SKM-1 treated with dmso at 0.1 percent for 144 hours (cell line): Measurements from ENCODE around the gene REEP1.
"Not testable (repeated sequence)": the region's sequence is repeated elsewhere in the genome, so short reads cannot be mapped to it uniquely, and the experiment has no call there.

ENCODE experiments used
- DNase-seq: peaks from one replicate; lab custom pipeline; 2025; ENCODE audit not compliant: unreplicated experiment; lab: John Stamatoyannopoulos, UW

The REEP1 gene

GRCh38 chr2:86249176-86249575 lies 88.2 kb downstream of the REEP1 start:
- no peak for DNase-seq

- DNase-seq = not testable (repeated sequence)
Observed at GRCh38 chr2:86245222-86245621, 92.2 kb downstream of the REEP1 start.

GRCh38 chr2:86244781-86245180 lies 92.6 kb downstream of the REEP1 start:
- not testable (repeated sequence) for DNase-seq

- DNase-seq = peak; percentile 35
Observed at GRCh38 chr2:86243950-86244733, 93.3 kb downstream of the REEP1 start.

- no peak for DNase-seq
Observed at GRCh38 chr2:86243272-86243671, 94.2 kb downstream of the REEP1 start.

DNA sequence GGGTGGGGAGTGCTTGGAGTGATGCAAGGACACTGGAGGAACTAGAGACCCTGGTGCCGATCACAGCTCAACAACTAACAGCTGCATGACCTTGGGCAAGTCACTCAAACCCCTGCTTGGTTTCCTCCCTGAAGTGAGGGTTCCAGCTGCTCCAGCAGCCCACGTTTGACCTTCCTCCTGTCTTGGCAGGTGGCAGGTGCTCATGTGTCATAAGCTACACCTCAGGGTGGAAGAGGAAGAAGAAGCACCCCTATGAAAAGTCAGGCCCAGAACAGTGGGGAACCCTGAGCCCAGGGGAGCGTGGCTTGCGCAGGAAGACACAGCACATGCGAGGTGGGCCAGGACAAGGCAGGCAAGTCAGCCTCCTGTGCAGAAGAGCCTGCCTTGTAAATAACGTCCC lies 95.8 kb downstream of the REEP1 start:
- DNase-seq = no peak

- DNase-seq = no peak
Observed at GRCh38 chr2:86240251-86240650, 97.2 kb downstream of the REEP1 start.

- DNase-seq = no peak
Observed at GRCh38 chr2:86239745-86240144, 97.7 kb downstream of the REEP1 start.

DNA sequence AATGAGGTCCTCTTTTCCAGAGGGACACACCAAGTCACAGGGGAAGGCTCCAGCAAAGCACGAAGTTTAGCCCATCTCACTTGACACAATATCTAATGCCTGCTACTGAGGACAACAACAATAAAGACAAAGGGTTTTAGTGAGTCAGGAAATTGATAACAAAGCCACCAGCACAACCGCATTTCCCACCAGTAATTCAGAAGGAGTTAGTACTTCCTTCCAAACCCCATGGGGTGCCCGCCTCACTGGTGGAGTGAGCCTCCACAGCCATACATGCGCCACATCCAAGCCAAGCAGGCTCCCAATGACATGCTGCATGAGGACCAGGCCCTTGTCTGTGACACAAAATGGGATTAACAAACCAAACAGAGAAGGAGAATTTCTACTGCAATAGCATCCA lies 98.1 kb downstream of the REEP1 start:
- DNase-seq = no peak

- DNase-seq = no peak
Observed at GRCh38 chr2:86238354-86238753, 99.1 kb downstream of the REEP1 start.

DNA sequence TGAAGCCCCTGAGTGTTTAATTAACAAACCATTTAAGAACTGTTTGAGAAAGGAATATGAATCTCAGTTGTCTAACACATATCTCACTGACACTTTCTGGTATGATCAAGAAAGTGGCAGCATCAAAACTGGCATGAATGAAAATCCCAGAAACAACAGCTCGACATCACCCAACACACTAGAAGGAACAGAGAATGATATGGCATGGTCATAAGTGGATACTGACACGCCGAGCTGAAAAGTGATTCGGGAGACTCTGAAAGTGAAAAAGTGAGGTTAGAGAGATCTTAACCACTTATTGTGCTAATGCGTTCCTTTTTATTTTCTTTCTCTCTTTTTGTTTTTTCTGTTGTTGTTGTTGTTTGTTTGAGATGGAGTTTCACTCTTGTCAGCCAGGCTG lies 100.3 kb downstream of the REEP1 start:
- no peak for DNase-seq

- no peak for DNase-seq
Observed at GRCh38 chr2:86235196-86235980, 102.0 kb downstream of the REEP1 start.

GRCh38 chr2:86234563-86235131 lies 102.8 kb downstream of the REEP1 start:
- DNase-seq = no peak

DNA sequence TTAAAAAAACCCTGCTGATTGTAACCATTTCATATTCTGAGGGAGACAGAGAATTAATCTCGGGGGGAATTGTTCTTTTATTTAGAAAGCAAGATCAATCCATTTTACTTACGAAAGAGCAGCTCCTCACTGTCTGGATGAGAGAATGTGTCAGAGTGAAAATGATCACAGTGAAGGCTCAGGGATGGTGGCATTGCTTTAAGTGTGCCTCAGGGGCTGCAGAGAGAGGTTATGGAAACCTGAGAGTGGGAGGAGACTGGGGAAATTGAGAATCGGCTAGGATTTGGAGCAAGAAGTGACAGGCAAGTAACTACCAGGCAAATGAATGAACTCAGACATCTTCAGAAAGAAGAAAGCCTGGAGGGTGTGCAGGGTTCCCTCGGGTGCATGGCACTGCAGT lies 104.0 kb downstream of the REEP1 start:
- no peak for DNase-seq

DNA sequence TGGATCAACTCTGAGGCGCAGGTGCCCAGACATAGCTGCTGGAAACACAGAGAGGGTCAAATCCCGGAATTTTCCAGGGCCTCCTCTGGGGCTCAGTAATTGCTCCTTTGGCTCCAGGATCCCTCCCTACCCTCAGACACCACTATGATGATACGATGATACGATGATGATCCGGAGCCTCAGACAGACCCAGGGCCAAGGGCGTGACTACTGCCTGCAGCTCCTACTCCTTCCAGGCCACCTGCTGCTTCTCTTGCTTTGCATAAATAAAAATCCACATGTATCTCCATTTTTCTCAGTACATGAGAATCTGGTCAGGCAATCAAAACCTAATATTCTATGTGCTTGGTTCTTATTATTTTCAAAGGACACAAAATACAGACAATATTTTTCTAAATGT lies 104.5 kb downstream of the REEP1 start:
- no peak for DNase-seq

DNA sequence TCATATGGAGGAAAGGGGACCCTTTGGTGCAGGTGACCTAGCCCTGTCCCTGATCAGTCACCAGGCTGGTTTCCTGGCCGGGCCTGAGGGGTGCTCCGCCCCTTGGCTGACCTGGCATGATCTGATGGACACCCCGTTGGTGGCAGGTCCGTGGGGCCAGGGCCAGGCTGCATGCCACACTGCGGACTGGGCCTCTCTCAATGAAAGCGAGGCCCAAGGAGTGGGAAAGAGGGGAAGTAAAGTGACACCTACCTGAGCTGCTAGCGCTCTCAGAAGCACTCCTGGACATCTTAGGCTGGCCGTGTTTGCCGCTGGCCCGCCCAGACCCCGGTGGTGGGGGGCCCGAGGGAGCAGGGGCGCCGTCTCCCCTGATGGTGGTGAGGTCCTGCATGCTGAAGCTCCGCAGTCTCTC lies 105.0 kb downstream of the REEP1 start:
- no peak for DNase-seq

- no peak for DNase-seq
Observed at GRCh38 chr2:86231680-86232372, 105.6 kb downstream of the REEP1 start.

DNA sequence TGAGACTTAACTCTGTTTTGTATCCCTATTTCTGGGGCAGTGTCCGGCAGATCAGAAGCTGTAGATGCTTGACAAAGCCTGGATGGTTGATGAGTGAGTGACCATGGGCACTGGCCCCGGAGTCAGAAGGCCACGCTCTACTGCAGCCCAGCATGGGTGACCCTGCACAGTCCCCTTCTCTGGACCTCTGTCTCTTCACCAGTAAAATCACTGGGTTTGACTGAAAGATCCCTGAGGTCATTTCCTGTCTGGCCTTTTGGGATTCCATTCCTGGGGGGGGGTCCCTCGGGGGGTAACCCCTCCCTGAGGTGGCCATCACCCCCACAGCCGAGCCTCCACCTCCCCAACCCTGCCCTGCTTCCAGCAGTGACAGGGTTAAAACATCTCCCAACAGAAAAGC lies 106.5 kb downstream of the REEP1 start:
- DNase-seq = no peak

GRCh38 chr2:86229221-86229620 lies 108.2 kb downstream of the REEP1 start:
- peak; percentile 91 for DNase-seq

- DNase-seq = not testable (repeated sequence)
Observed at GRCh38 chr2:86228574-86228973, 108.9 kb downstream of the REEP1 start.

DNA sequence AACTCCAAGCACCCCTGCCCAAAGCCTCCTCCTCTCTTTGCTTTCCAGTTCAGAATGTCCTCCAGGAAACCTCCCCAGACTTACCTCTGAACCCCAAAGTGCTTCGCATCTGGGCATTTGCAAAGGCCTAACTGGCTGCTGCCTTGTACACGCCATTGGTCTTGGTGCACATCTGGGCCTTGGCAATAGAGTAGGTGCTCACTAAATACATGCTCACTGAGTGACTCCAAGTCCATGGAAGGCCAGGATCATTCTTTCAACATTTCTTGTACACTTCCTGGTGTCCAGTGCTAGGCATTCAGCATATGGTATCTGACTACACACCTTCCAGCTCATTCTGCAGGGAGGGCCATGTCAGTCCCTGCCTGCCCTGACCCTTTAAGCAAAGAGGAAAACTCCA lies 109.7 kb downstream of the REEP1 start:
- no peak for DNase-seq
